Tibial nerve (tissue), 4 donors: ENCODE measurements around the gene P3H4. TPM values are rescaled to one million over a fixed set of nuclear protein-coding genes. Genes with fewer than 3 reads are reported as not detected.
"Not testable (repeated sequence)": the region's sequence is repeated elsewhere in the genome, so short reads cannot be mapped to it uniquely, and the experiment has no call there.

Experiments used
- DNase-seq, 2 donors: peaks; one replicate each; pipeline ENCODE4 v3.0.0-alpha.2; 2019; ENCODE audit warnings: low spot score in 2 of 2
- H3K27ac ChIP-seq, 4 donors: fragments of 200-600 bp; sonication (generic) in 3 of 4; one replicate each; pipeline ENCODE4 v1.5.1; 2017 to 2019; ENCODE audit warnings: mild to moderate bottlenecking in 1 of 4
- H3K27me3 ChIP-seq, 2 donors: fragments of 200-600 bp; sonication (generic) in 1 of 2; one replicate each; pipeline versions ENCODE4 v1.5.1 to v1.6.0; 2017 to 2019
- H3K36me3 ChIP-seq, 3 donors: fragments of 200-600 bp; sonication (generic); one replicate each; pipeline ENCODE4 v1.5.1; 2018 to 2019
- H3K4me1 ChIP-seq, 4 donors: fragments of 200-600 bp; sonication (generic) in 3 of 4; one replicate each; pipeline ENCODE4 v1.5.1; 2017 to 2019
- H3K4me3 ChIP-seq, 4 donors: fragments of 200-600 bp; sonication (generic) in 3 of 4; one replicate each; pipeline ENCODE4 v1.5.1; 2017 to 2019; ENCODE audit warnings: mild to moderate bottlenecking in 1 of 4, moderate library complexity in 1 of 4
- H3K9me3 ChIP-seq, 4 donors: fragments of 200-600 bp; sonication (generic) in 3 of 4; one replicate each; pipeline ENCODE4 v1.5.1; 2017 to 2019
- CTCF ChIP-seq, 5 experiments: fragments of 200-600 bp in 3 of 5; fragments of 450-650 bp in 2 of 5; sonication (generic) in 3 of 5; IDR thresholded peaks; one replicate each; pipeline ENCODE4 v1.5.1; 2016 to 2019; ENCODE audit warnings: antibody characterized with exemption in 5 of 5, mild to moderate bottlenecking in 3 of 5, moderate library complexity in 2 of 5
- EP300 ChIP-seq, 2 donors: sonication (generic); formaldehyde crosslinking; IDR thresholded peaks; one replicate each; pipeline ENCODE4 v1.6.1; 2017; ENCODE audit warnings: antibody characterized with exemption in 2 of 2, mild to moderate bottlenecking in 1 of 2
- POLR2A ChIP-seq, 2 donors: fragments of 450-650 bp; IDR thresholded peaks; one replicate each; pipeline ENCODE4 v1.6.1; 2017; ENCODE audit warnings: antibody characterized with exemption in 2 of 2, mild to moderate bottlenecking in 2 of 2, moderate library complexity in 2 of 2
- WGBS, 2 donors: methylation state at CpG; one replicate each; pipeline ENCODE4 v1.1.5; 2018; 5-methylcytosine and 5-hydroxymethylcytosine counted together
- total RNA-seq, 4 donors: library from RNA; depleted of rRNA; stranded (reverse); fragments of >200 nt; gene quantifications; one replicate each; pipeline ENCODE4 v1.1.0, GENCODE V29; 2016

Gene P3H4
- total RNA-seq, 4 donors from 2014 or later: 14.7 to 23.9 (median 22.0) TPM

- Histone ChIP-seq H3K4me1 (peaks cover 0 to 73% (median 39%) of the 10 kb centered on the region in 4 donors), H3K36me3 (no peaks in the 10 kb centered on the region), H3K4me3 (no peak overlapping the region), H3K27ac (peak overlapping the region in 1 of 4 donors; percentile 65), H3K27me3 (no peaks in the 10 kb centered on the region), H3K9me3 (no peaks in the 10 kb centered on the region)
- peak in 1 of 2 donors; percentile 15 for TF ChIP-seq EP300 (IDR thresholded peaks at IDR 0.05)
- TF ChIP-seq POLR2A (IDR thresholded peaks at IDR 0.05): no peak
- 54 to 58% methylated on average over 4 of the region's 4 CpGs for WGBS, 2 donors
- no peak for DNase-seq
Observed at GRCh38 chr17:41782142-41782541, 29.6 kb downstream of the P3H4 start.

- Histone ChIP-seq H3K36me3 (no peaks in the 10 kb centered on the region), H3K4me1 (peaks cover 0 to 77% (median 43%) of the 10 kb centered on the region in 4 donors), H3K9me3 (no peaks in the 10 kb centered on the region), H3K4me3 (no peak overlapping the region), H3K27me3 (no peaks in the 10 kb centered on the region), H3K27ac (peak overlapping the region in 1 of 4 donors; percentile 65)
- DNase-seq: no peak
- 69 to 77% methylated on average over 13 of the region's 13 CpGs for WGBS, 2 donors
- TF ChIP-seq POLR2A (IDR thresholded peaks at IDR 0.05) (no peak), CTCF (IDR thresholded peaks at IDR 0.05) (no peak), EP300 (IDR thresholded peaks at IDR 0.05) (no peak)
Observed at GRCh38 chr17:41781404-41782110, 30.2 kb downstream of the P3H4 start.

- WGBS, 2 donors: 100% methylated on average over 1 of the region's 1 CpG
Observed at GRCh38 chr17:41779954-41780353, 31.8 kb downstream of the P3H4 start.

GRCh38 chr17:41777574-41778188 is 34.1 kb downstream of the P3H4 start:
- peaks cover 0 to 77% (median 35%) of the 10 kb centered on the region in 4 donors for H3K4me1 ChIP-seq
- WGBS, 2 donors: 8 to 20% methylated on average over 10 to 11 of the region's 12 CpGs
- peak overlapping the region in 3 of 4 donors; percentile 70 to 85 (median 82) for H3K27ac ChIP-seq
- H3K36me3 ChIP-seq: peaks cover 0 to under 1% (median 0%) of the 10 kb centered on the region in 3 donors
- peak in 2 of 5 experiments; percentile 9 to 46 for TF ChIP-seq CTCF (IDR thresholded peaks at IDR 0.05)
- peak; percentile 67 to 74 for TF ChIP-seq EP300 (IDR thresholded peaks at IDR 0.05)
- TF ChIP-seq POLR2A (IDR thresholded peaks at IDR 0.05): peak in 1 of 2 donors; percentile 5
- no peaks in the 10 kb centered on the region for H3K27me3 ChIP-seq
- peak; percentile 57 to 64 for DNase-seq
- no peak overlapping the region for H3K4me3 ChIP-seq
- no peaks in the 10 kb centered on the region for H3K9me3 ChIP-seq

More at GRCh38 chr17:41779954-41780353, 31.8 kb downstream of the P3H4 start:
- Histone ChIP-seq H3K9me3 (no peaks in the 10 kb centered on the region), H3K27me3 (no peaks in the 10 kb centered on the region), H3K4me1 (peaks cover 0 to 77% (median 38%) of the 10 kb centered on the region in 4 donors), H3K4me3 (no peak overlapping the region), H3K36me3 (no peaks in the 10 kb centered on the region), H3K27ac (no peak overlapping the region)
- TF ChIP-seq CTCF (IDR thresholded peaks at IDR 0.05) (no peak), POLR2A (IDR thresholded peaks at IDR 0.05) (no peak), EP300 (IDR thresholded peaks at IDR 0.05) (no peak)
- no peak for DNase-seq

GRCh38 chr17:41777157-41777573 is 34.6 kb downstream of the P3H4 start:
- WGBS, 2 donors: 67 to 79% methylated on average over 2 to 3 of the region's 4 CpGs
- Histone ChIP-seq H3K4me3 (no peak overlapping the region), H3K9me3 (no peaks in the 10 kb centered on the region), H3K27me3 (no peaks in the 10 kb centered on the region), H3K27ac (peak overlapping the region in 3 of 4 donors; percentile 70 to 85 (median 82)), H3K4me1 (peaks cover 0 to 71% (median 34%) of the 10 kb centered on the region in 4 donors), H3K36me3 (peaks cover 0 to 4% (median 0%) of the 10 kb centered on the region in 3 donors)
- no peak for TF ChIP-seq EP300 (IDR thresholded peaks at IDR 0.05)
- TF ChIP-seq CTCF (IDR thresholded peaks at IDR 0.05): peak in 1 of 5 experiments; percentile 57
- DNase-seq: no peak

- 83% methylated on average over 14 of the region's 14 CpGs for WGBS, 2 donors
Observed at GRCh38 chr17:41776262-41776900, 35.4 kb downstream of the P3H4 start.

More at GRCh38 chr17:41776262-41776900, 35.4 kb downstream of the P3H4 start:
- H3K27me3 ChIP-seq, DNase-seq, H3K4me3 ChIP-seq, H3K9me3 ChIP-seq: not testable (repeated sequence)
- Histone ChIP-seq H3K36me3 (peaks cover 0 to 12% (median 2%) of the 10 kb centered on the region in 3 donors), H3K4me1 (peaks cover 0 to 64% (median 31%) of the 10 kb centered on the region in 4 donors), H3K27ac (peak overlapping the region in 2 of 4 donors; percentile 51 to 56)
